Measurements from ENCODE around the gene RIMS3. TPM values are rescaled to one million over a fixed set of nuclear protein-coding genes. Genes with fewer than 3 reads are reported as not detected.

The RIMS3 gene
- total RNA-seq, 1 donor from 2014 or later = 4.3 TPM

DNA sequence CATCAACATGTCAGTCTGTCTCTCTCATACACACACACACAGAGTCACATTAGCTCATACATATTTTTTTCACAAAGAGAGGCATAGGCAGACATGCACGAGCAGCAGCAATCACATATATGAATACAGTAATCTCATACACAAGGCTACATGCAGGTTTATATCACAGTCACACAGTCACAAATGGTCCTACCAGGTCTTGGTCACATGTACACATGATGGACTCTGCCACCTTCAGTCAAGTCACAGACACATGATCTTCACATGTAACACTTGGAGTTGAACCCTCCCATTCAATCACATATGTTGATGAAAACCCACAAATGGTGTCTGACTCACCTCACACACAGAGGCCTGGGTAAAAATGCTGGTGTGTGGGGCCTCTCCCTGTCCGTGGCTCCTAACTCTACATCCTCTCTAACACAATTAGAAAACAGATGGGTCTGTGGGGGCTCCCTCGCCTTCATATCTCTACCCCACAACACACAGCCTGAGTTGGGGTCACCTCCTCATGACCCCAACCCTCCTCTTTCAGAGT lies 27.9 kb downstream of the RIMS3 start:
- Mint-ChIP-seq H3K4me3 (ENCODE audit: unreplicated experiment) (peak overlapping the region; percentile 20), H3K9me3 (ENCODE audit: unreplicated experiment) (peaks cover 4% of the 10 kb centered on the region), H3K36me3 (ENCODE audit: low read depth, unreplicated experiment) (peaks cover 6% of the 10 kb centered on the region), H3K4me1 (ENCODE audit: low read depth, unreplicated experiment) (peaks cover 12% of the 10 kb centered on the region), H3K27ac (ENCODE audit: unreplicated experiment) (peak overlapping the region; percentile 66), H3K27me3 (ENCODE audit: low read depth, unreplicated experiment) (peaks cover 25% of the 10 kb centered on the region)
- no peak for TF ChIP-seq EZH2 (IDR thresholded peaks at IDR 0.05; ENCODE audit: insufficient read depth, low read length)
- TF ChIP-seq, protein P1, sequence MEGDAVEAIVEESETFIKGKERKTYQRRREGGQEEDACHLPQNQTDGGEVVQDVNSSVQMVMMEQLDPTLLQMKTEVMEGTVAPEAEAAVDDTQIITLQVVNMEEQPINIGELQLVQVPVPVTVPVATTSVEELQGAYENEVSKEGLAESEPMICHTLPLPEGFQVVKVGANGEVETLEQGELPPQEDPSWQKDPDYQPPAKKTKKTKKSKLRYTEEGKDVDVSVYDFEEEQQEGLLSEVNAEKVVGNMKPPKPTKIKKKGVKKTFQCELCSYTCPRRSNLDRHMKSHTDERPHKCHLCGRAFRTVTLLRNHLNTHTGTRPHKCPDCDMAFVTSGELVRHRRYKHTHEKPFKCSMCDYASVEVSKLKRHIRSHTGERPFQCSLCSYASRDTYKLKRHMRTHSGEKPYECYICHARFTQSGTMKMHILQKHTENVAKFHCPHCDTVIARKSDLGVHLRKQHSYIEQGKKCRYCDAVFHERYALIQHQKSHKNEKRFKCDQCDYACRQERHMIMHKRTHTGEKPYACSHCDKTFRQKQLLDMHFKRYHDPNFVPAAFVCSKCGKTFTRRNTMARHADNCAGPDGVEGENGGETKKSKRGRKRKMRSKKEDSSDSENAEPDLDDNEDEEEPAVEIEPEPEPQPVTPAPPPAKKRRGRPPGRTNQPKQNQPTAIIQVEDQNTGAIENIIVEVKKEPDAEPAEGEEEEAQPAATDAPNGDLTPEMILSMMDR (IDR thresholded peaks at IDR 0.05; ENCODE audit: insufficient read depth, low read depth, low read length) = no peak
- Histone ChIP-seq H3K27ac (ENCODE audit: low read depth, low read length) (no peak overlapping the region), H3K27me3 (ENCODE audit: insufficient read depth, low read length) (peaks cover 5% of the 10 kb centered on the region), H4K20me1 (ENCODE audit: insufficient read depth, low read length) (no peaks in the 10 kb centered on the region), H3K4me1 (ENCODE audit: insufficient read depth, low read length) (no peaks in the 10 kb centered on the region), H3K4me2 (ENCODE audit: low read length) (no peak overlapping the region), H3K9ac (ENCODE audit: low read length) (no peak overlapping the region), H3K36me3 (ENCODE audit: insufficient read depth, low read length) (no peaks in the 10 kb centered on the region), H3K79me2 (ENCODE audit: insufficient read depth, low read length) (no peaks in the 10 kb centered on the region), H2AFZ (ENCODE audit: low read depth, low read length) (no peak overlapping the region), H3K4me3 (ENCODE audit: insufficient read depth, low read depth, low read length) (no peak overlapping the region), H3K9me3 (ENCODE audit: insufficient read depth, low read depth, low read length) (no peaks in the 10 kb centered on the region)
- FAIRE-seq (no peak), DNase-seq (ENCODE audit: low read depth) (no peak)

DNA sequence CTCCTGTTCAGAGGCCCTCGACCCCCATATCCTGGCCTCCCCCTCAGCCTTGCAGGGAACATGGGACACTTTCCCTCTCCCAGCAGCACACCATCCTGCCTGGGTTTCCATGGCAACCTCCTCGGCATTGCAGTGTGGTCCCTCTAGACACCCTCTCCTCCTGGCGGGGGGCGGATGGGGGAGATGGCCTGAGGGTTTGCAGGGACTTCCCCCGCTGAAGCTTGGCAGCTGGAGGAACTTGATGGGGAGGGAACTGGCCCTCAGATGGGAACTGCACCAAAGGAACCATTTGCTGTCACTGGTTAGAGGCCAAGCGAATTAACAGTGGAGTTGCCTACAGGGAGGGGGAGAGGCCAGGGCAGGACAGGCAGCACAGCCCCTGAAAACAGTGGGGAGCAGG lies 28.7 kb downstream of the RIMS3 start:
- H4K20me1 ChIP-seq (ENCODE audit: insufficient read depth, low read length) = no peaks in the 10 kb centered on the region
- H2AFZ ChIP-seq (ENCODE audit: low read depth, low read length) = no peak overlapping the region
- H3K9me3 ChIP-seq (ENCODE audit: insufficient read depth, low read depth, low read length) = no peaks in the 10 kb centered on the region
- H3K27me3 ChIP-seq (ENCODE audit: insufficient read depth, low read length) = peaks cover 5% of the 10 kb centered on the region
- Mint-ChIP-seq H3K9me3 (ENCODE audit: unreplicated experiment) (peaks cover 4% of the 10 kb centered on the region), H3K36me3 (ENCODE audit: low read depth, unreplicated experiment) (peaks cover 6% of the 10 kb centered on the region), H3K4me3 (ENCODE audit: unreplicated experiment) (no peak overlapping the region), H3K27ac (ENCODE audit: unreplicated experiment) (no peak overlapping the region), H3K27me3 (ENCODE audit: low read depth, unreplicated experiment) (peaks cover 25% of the 10 kb centered on the region), H3K4me1 (ENCODE audit: low read depth, unreplicated experiment) (peaks cover 12% of the 10 kb centered on the region)
- TF ChIP-seq, protein P1 (IDR thresholded peaks at IDR 0.05; ENCODE audit: insufficient read depth, low read depth, low read length) = no peak
- TF ChIP-seq EZH2 (IDR thresholded peaks at IDR 0.05; ENCODE audit: insufficient read depth, low read length) = no peak
- H3K9ac ChIP-seq (ENCODE audit: low read length) = no peak overlapping the region
- H3K4me1 ChIP-seq (ENCODE audit: insufficient read depth, low read length) = no peaks in the 10 kb centered on the region
- no peaks in the 10 kb centered on the region for H3K36me3 ChIP-seq (ENCODE audit: insufficient read depth, low read length)
- H3K4me3 ChIP-seq (ENCODE audit: insufficient read depth, low read depth, low read length) = no peak overlapping the region
- no peaks in the 10 kb centered on the region for H3K79me2 ChIP-seq (ENCODE audit: insufficient read depth, low read length)
- no peak for DNase-seq (ENCODE audit: low read depth)
- FAIRE-seq = no peak
- no peak overlapping the region for H3K27ac ChIP-seq (ENCODE audit: low read depth, low read length)
- H3K4me2 ChIP-seq (ENCODE audit: low read length) = no peak overlapping the region

DNA sequence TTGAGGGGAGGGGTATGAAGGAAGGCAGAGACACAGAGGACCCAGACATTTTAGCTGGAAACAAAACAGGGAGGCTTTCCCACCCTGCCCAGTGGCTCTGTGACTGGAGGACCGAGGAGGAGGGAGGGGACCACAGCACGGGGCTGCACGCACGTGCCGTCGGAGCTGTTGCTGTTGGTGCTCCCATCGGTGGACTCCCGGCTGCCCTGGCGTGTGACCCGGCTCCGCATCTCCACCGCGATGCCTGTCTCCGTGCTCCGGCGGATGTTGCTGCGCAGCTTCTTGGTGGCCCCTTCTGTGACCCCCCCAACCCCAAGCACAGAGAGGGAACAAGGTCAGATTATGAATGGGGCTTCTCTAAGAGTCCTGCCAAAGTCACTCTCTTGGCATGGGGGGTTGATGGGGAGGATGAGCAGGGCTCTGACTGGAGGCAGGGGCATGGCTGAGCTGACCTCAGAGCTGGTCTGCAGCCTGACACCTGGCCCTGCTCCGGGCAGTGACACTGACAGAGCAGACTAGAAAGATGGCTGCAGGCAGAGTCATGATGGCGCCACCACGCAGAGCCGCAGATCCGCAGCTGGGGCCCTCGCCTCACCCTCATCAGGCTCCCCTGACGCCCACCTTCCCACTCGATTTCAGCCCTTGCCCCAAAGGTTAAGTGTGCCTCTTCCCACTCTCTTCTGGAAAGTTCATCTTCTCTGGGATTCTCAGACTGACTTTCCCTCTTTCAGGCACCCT lies 29.6 kb downstream of the RIMS3 start:
- TF ChIP-seq EZH2 (IDR thresholded peaks at IDR 0.05; ENCODE audit: insufficient read depth, low read length) = no peak
- TF ChIP-seq, protein P1 (IDR thresholded peaks at IDR 0.05; ENCODE audit: insufficient read depth, low read depth, low read length) = no peak
- Histone ChIP-seq H3K36me3 (ENCODE audit: insufficient read depth, low read length) (no peaks in the 10 kb centered on the region), H3K79me2 (ENCODE audit: insufficient read depth, low read length) (no peaks in the 10 kb centered on the region), H3K27ac (ENCODE audit: low read depth, low read length) (no peak overlapping the region), H3K4me2 (ENCODE audit: low read length) (no peak overlapping the region), H3K27me3 (ENCODE audit: insufficient read depth, low read length) (peaks cover 3% of the 10 kb centered on the region), H3K4me1 (ENCODE audit: insufficient read depth, low read length) (no peaks in the 10 kb centered on the region), H4K20me1 (ENCODE audit: insufficient read depth, low read length) (no peaks in the 10 kb centered on the region), H3K9me3 (ENCODE audit: insufficient read depth, low read depth, low read length) (no peaks in the 10 kb centered on the region), H2AFZ (ENCODE audit: low read depth, low read length) (no peak overlapping the region), H3K4me3 (ENCODE audit: insufficient read depth, low read depth, low read length) (no peak overlapping the region), H3K9ac (ENCODE audit: low read length) (no peak overlapping the region)
- peaks cover 12% of the 10 kb centered on the region for H3K4me1 Mint-ChIP-seq (ENCODE audit: low read depth, unreplicated experiment)
- H3K27me3 Mint-ChIP-seq (ENCODE audit: low read depth, unreplicated experiment) = peaks cover 25% of the 10 kb centered on the region
- no peak overlapping the region for H3K27ac Mint-ChIP-seq (ENCODE audit: unreplicated experiment)
- DNase-seq (ENCODE audit: low read depth) = no peak
- peaks cover 4% of the 10 kb centered on the region for H3K9me3 Mint-ChIP-seq (ENCODE audit: unreplicated experiment)
- H3K36me3 Mint-ChIP-seq (ENCODE audit: low read depth, unreplicated experiment) = peaks cover 6% of the 10 kb centered on the region
- FAIRE-seq = no peak
- H3K4me3 Mint-ChIP-seq (ENCODE audit: unreplicated experiment) = no peak overlapping the region
